ENCODE measurements around the gene CDK15. TPM values are rescaled to one million over a fixed set of nuclear protein-coding genes. Genes with fewer than 3 reads are reported as not detected.

Gene CDK15
- total and polyA plus RNA-seq, 9 of the 15 experiments (the other 6 are each of a cell fraction or from before 2014, with no cell fraction given): not detected

- TF ChIP-seq DMBX1 (CRISPR knock-in tag; IDR thresholded peaks at IDR 0.05; ENCODE audit: borderline replicate concordance): peak; percentile 83
- TF ChIP-seq KLF16 (IDR thresholded peaks at IDR 0.05): peak; percentile 92
- 0 out of 2 replicates have a peak, but pooled peaks have one; percentile 37 for TF ChIP-seq CREB1 (IDR thresholded peaks at IDR 0.05)
- no peak for TF ChIP-seq CREB1 (CRISPR knock-in tag; IDR thresholded peaks at IDR 0.05)
- TF ChIP-seq, protein P1, sequence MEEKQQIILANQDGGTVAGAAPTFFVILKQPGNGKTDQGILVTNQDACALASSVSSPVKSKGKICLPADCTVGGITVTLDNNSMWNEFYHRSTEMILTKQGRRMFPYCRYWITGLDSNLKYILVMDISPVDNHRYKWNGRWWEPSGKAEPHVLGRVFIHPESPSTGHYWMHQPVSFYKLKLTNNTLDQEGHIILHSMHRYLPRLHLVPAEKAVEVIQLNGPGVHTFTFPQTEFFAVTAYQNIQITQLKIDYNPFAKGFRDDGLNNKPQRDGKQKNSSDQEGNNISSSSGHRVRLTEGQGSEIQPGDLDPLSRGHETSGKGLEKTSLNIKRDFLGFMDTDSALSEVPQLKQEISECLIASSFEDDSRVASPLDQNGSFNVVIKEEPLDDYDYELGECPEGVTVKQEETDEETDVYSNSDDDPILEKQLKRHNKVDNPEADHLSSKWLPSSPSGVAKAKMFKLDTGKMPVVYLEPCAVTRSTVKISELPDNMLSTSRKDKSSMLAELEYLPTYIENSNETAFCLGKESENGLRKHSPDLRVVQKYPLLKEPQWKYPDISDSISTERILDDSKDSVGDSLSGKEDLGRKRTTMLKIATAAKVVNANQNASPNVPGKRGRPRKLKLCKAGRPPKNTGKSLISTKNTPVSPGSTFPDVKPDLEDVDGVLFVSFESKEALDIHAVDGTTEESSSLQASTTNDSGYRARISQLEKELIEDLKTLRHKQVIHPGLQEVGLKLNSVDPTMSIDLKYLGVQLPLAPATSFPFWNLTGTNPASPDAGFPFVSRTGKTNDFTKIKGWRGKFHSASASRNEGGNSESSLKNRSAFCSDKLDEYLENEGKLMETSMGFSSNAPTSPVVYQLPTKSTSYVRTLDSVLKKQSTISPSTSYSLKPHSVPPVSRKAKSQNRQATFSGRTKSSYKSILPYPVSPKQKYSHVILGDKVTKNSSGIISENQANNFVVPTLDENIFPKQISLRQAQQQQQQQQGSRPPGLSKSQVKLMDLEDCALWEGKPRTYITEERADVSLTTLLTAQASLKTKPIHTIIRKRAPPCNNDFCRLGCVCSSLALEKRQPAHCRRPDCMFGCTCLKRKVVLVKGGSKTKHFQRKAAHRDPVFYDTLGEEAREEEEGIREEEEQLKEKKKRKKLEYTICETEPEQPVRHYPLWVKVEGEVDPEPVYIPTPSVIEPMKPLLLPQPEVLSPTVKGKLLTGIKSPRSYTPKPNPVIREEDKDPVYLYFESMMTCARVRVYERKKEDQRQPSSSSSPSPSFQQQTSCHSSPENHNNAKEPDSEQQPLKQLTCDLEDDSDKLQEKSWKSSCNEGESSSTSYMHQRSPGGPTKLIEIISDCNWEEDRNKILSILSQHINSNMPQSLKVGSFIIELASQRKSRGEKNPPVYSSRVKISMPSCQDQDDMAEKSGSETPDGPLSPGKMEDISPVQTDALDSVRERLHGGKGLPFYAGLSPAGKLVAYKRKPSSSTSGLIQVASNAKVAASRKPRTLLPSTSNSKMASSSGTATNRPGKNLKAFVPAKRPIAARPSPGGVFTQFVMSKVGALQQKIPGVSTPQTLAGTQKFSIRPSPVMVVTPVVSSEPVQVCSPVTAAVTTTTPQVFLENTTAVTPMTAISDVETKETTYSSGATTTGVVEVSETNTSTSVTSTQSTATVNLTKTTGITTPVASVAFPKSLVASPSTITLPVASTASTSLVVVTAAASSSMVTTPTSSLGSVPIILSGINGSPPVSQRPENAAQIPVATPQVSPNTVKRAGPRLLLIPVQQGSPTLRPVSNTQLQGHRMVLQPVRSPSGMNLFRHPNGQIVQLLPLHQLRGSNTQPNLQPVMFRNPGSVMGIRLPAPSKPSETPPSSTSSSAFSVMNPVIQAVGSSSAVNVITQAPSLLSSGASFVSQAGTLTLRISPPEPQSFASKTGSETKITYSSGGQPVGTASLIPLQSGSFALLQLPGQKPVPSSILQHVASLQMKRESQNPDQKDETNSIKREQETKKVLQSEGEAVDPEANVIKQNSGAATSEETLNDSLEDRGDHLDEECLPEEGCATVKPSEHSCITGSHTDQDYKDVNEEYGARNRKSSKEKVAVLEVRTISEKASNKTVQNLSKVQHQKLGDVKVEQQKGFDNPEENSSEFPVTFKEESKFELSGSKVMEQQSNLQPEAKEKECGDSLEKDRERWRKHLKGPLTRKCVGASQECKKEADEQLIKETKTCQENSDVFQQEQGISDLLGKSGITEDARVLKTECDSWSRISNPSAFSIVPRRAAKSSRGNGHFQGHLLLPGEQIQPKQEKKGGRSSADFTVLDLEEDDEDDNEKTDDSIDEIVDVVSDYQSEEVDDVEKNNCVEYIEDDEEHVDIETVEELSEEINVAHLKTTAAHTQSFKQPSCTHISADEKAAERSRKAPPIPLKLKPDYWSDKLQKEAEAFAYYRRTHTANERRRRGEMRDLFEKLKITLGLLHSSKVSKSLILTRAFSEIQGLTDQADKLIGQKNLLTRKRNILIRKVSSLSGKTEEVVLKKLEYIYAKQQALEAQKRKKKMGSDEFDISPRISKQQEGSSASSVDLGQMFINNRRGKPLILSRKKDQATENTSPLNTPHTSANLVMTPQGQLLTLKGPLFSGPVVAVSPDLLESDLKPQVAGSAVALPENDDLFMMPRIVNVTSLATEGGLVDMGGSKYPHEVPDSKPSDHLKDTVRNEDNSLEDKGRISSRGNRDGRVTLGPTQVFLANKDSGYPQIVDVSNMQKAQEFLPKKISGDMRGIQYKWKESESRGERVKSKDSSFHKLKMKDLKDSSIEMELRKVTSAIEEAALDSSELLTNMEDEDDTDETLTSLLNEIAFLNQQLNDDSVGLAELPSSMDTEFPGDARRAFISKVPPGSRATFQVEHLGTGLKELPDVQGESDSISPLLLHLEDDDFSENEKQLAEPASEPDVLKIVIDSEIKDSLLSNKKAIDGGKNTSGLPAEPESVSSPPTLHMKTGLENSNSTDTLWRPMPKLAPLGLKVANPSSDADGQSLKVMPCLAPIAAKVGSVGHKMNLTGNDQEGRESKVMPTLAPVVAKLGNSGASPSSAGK (IDR thresholded peaks at IDR 0.05): peak; percentile 51; the same call in 1 of the 2 replicates
- TF ChIP-seq, protein P2, sequence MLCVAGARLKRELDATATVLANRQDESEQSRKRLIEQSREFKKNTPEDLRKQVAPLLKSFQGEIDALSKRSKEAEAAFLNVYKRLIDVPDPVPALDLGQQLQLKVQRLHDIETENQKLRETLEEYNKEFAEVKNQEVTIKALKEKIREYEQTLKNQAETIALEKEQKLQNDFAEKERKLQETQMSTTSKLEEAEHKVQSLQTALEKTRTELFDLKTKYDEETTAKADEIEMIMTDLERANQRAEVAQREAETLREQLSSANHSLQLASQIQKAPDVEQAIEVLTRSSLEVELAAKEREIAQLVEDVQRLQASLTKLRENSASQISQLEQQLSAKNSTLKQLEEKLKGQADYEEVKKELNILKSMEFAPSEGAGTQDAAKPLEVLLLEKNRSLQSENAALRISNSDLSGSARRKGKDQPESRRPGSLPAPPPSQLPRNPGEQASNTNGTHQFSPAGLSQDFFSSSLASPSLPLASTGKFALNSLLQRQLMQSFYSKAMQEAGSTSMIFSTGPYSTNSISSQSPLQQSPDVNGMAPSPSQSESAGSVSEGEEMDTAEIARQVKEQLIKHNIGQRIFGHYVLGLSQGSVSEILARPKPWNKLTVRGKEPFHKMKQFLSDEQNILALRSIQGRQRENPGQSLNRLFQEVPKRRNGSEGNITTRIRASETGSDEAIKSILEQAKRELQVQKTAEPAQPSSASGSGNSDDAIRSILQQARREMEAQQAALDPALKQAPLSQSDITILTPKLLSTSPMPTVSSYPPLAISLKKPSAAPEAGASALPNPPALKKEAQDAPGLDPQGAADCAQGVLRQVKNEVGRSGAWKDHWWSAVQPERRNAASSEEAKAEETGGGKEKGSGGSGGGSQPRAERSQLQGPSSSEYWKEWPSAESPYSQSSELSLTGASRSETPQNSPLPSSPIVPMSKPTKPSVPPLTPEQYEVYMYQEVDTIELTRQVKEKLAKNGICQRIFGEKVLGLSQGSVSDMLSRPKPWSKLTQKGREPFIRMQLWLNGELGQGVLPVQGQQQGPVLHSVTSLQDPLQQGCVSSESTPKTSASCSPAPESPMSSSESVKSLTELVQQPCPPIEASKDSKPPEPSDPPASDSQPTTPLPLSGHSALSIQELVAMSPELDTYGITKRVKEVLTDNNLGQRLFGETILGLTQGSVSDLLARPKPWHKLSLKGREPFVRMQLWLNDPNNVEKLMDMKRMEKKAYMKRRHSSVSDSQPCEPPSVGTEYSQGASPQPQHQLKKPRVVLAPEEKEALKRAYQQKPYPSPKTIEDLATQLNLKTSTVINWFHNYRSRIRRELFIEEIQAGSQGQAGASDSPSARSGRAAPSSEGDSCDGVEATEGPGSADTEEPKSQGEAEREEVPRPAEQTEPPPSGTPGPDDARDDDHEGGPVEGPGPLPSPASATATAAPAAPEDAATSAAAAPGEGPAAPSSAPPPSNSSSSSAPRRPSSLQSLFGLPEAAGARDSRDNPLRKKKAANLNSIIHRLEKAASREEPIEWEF (CRISPR knock-in tag; IDR thresholded peaks at IDR 0.05): no peak
- no peak; the same call in 1 of the 2 replicates for TF ChIP-seq MEF2D (tag; conservative IDR thresholded peaks at IDR 0.05; ENCODE audit: low read depth)
- TF ChIP-seq MECOM (CRISPR knock-in tag; IDR thresholded peaks at IDR 0.05): no peak
- TF ChIP-seq, protein P3, sequence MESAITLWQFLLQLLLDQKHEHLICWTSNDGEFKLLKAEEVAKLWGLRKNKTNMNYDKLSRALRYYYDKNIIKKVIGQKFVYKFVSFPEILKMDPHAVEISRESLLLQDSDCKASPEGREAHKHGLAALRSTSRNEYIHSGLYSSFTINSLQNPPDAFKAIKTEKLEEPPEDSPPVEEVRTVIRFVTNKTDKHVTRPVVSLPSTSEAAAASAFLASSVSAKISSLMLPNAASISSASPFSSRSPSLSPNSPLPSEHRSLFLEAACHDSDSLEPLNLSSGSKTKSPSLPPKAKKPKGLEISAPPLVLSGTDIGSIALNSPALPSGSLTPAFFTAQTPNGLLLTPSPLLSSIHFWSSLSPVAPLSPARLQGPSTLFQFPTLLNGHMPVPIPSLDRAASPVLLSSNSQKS (CRISPR knock-in tag; IDR thresholded peaks at IDR 0.05): no peak
- TF ChIP-seq ZNF77 (CRISPR knock-in tag; IDR thresholded peaks at IDR 0.05): no peak
- TF ChIP-seq ZNF384 (IDR thresholded peaks at IDR 0.05; ENCODE audit: low read depth, low read length): no peak
- peak; percentile 80 for TF ChIP-seq HDAC3 (IDR thresholded peaks at IDR 0.05; ENCODE audit: borderline replicate concordance, partially characterized antibody)
Observed at GRCh38 chr2:201901786-201902185, 95.4 kb downstream of the CDK15 start (continued).

All from K562 (cell line).